ENCODE data around the gene IL1R2. TPM values are rescaled to one million over a fixed set of nuclear protein-coding genes. Genes with fewer than 3 reads are reported as not detected.

IL1R2 gene
- polyA plus RNA-seq, 2 of the 4 experiments (the other 2 are of a cell fraction), result 0.83 to 1.7 TPM

- ATAC-seq, result no peak
- H3K4me2 ChIP-seq, result no peak overlapping the region
- ChIA-PET CTCF (interaction anchor here (1.2 to 3.5 kb wide), 5 partner anchors 10 to 405 kb away, joined by 3 to 9 read pairs (median 4); no protein-coding TSS in a partner anchor), POLR2A (no interaction called here)
- TF ChIP-seq TP53 (CRISPR knock-in tag; IDR thresholded peaks at IDR 0.05), result no peak
- no peak for TF ChIP-seq JUN (IDR thresholded peaks at IDR 0.05)
- no peak for TF ChIP-seq FOXS1 (CRISPR knock-in tag; IDR thresholded peaks at IDR 0.05)
- no peak for TF ChIP-seq ZFP36 (IDR thresholded peaks at IDR 0.05; ENCODE audit: borderline replicate concordance, partially characterized antibody)
- TF ChIP-seq POLR2A (IDR thresholded peaks at IDR 0.05; ENCODE audit: low read length), result no peak
- no peak for TF ChIP-seq HEYL (CRISPR knock-in tag; IDR thresholded peaks at IDR 0.05)
- TF ChIP-seq RAD21 (conservative IDR thresholded peaks at IDR 0.05 in 1 of 2, IDR thresholded peaks at IDR 0.05 in 1 of 2), result no peak
- no peak for TF ChIP-seq ESRRA (IDR thresholded peaks at IDR 0.05; ENCODE audit: borderline replicate concordance, low read length)
- FAIRE-seq, result no peak
- H3K27ac ChIP-seq, result no peak overlapping the region; a peak in 1 of 6 replicates
- no peaks in the 10 kb centered on the region for H3K9me3 ChIP-seq
- H3K4me1 ChIP-seq, result peaks cover 24% of the 10 kb centered on the region
- 81% methylated on average over 8 of the region's 8 CpGs for WGBS (ENCODE audit: missing lambda C conversion rate)
- H3K4me3 ChIP-seq, result no peak overlapping the region
- DNase-seq (ENCODE audit: low read depth in 1 of 2, low spot score in 1 of 2), result no peak
Observed at GRCh38 chr2:102037681-102038080, 45.9 kb downstream of the IL1R2 start.

- FAIRE-seq (no peak), ATAC-seq (no peak), DNase-seq (ENCODE audit: low read depth in 1 of 2, low spot score in 1 of 2) (no peak)
- Histone ChIP-seq H3K4me2 (no peak overlapping the region), H3K4me1 (no peaks in the 10 kb centered on the region), H3K4me3 (no peak overlapping the region), H3K27ac (no peak overlapping the region), H3K9me3 (no peaks in the 10 kb centered on the region)
- POLR2A ChIA-PET, result no interaction called here
- TF ChIP-seq PHF8 (IDR thresholded peaks at IDR 0.05; ENCODE audit: borderline replicate concordance, low read depth), result no peak
- no peak for TF ChIP-seq CHD2 (IDR thresholded peaks at IDR 0.05; ENCODE audit: low read length, partially characterized antibody)
- TF ChIP-seq CBX8 (IDR thresholded peaks at IDR 0.05), result no peak
- TF ChIP-seq KDM5A (IDR thresholded peaks at IDR 0.05), result no peak
- TF ChIP-seq SREBF2 (IDR thresholded peaks at IDR 0.05), result no peak
- TF ChIP-seq HOXB13 (CRISPR knock-in tag; IDR thresholded peaks at IDR 0.05; ENCODE audit: low read depth), result no peak
- TF ChIP-seq TP53 (CRISPR knock-in tag; IDR thresholded peaks at IDR 0.05), result no peak
- TF ChIP-seq EHMT2 (IDR thresholded peaks at IDR 0.05; ENCODE audit: low read depth), result no peak
- no peak for TF ChIP-seq NR3C1 (IDR thresholded peaks at IDR 0.05)
- no peak for TF ChIP-seq USF2 (IDR thresholded peaks at IDR 0.05)
- no peak for TF ChIP-seq POLR2A (IDR thresholded peaks at IDR 0.05; ENCODE audit: low read length)
- TF ChIP-seq HES2 (IDR thresholded peaks at IDR 0.05), result no peak
- TF ChIP-seq REST (IDR thresholded peaks at IDR 0.05), result no peak
- no peak for TF ChIP-seq ELK1 (IDR thresholded peaks at IDR 0.05; ENCODE audit: low read depth, low read length)
- WGBS (ENCODE audit: missing lambda C conversion rate), result 91% methylated on average over 3 of the region's 3 CpGs
- CTCF ChIA-PET, result interaction anchor here (0.8 to 3.5 kb wide), 5 partner anchors 13 to 201 kb away, joined by 3 to 8 read pairs (median 4); no protein-coding TSS in a partner anchor
Observed at GRCh38 chr2:102040229-102040628, 48.5 kb downstream of the IL1R2 start.
